HepG2 (cell line): Measurements from ENCODE around the gene THAP5. TPM values are rescaled to one million over a fixed set of nuclear protein-coding genes. Genes with fewer than 3 reads are reported as not detected.
A peak's percentile ranks its signal among the peaks of the same experiment; 100 is the strongest.

Source experiments
- DNMT1 ChIP-seq: sonication (generic); formaldehyde crosslinking; IDR thresholded peaks from 2 replicates; pipeline ENCODE4 v1.5.1; 2020; ENCODE audit warnings: mild to moderate bottlenecking, missing genetic modification reagents
- GATAD1 ChIP-seq: IDR thresholded peaks from 2 replicates; pipeline ENCODE4 v1.6.1; 2016; ENCODE audit warnings: missing genetic modification reagents, missing compliant biosample characterization
- HOXA9 ChIP-seq: sonication (generic); formaldehyde crosslinking; IDR thresholded peaks from 2 replicates; pipeline ENCODE4 v1.8.1; 2022; ENCODE audit warnings: missing genetic modification reagents, mild to moderate bottlenecking, moderate library complexity, borderline replicate concordance
- MED8 ChIP-seq: sonication (generic); formaldehyde crosslinking; IDR thresholded peaks from 2 replicates; pipeline ENCODE4 v1.8.1; 2023; ENCODE audit warnings: mild to moderate bottlenecking, missing genetic modification reagents; ENCODE audit not compliant: insufficient replicate concordance
- ONECUT2 ChIP-seq: sonication (generic); formaldehyde crosslinking; IDR thresholded peaks from 2 replicates; pipeline ENCODE4 v1.4.0; 2020; ENCODE audit warnings: missing genetic modification reagents
- RBM39 ChIP-seq: fragments of 200-400 bp; formaldehyde crosslinking; IDR thresholded peaks from one replicate; pipeline ENCODE4 v1.6.1; 2018; ENCODE audit warnings: antibody characterized with exemption, mild to moderate bottlenecking, low read depth, low read length; ENCODE audit not compliant: poor library complexity, severe bottlenecking
- RXRA ChIP-seq: sonication (generic); formaldehyde crosslinking; IDR thresholded peaks from 2 replicates; pipeline ENCODE4 v1.5.1; 2020; ENCODE audit warnings: missing genetic modification reagents
- SCMH1 ChIP-seq: sonication (generic); formaldehyde crosslinking; IDR thresholded peaks from 2 replicates; pipeline ENCODE4 v1.9.0; 2021; ENCODE audit warnings: missing genetic modification reagents, mild to moderate bottlenecking, borderline replicate concordance
- SNAPC5 ChIP-seq: sonication (generic); formaldehyde crosslinking; IDR thresholded peaks from 2 replicates; pipeline ENCODE4 v1.8.1; 2023; ENCODE audit warnings: mild to moderate bottlenecking, missing genetic modification reagents, borderline replicate concordance
- SOX5 ChIP-seq: IDR thresholded peaks from 2 replicates; pipeline ENCODE4 v1.6.1; 2016; ENCODE audit warnings: borderline replicate concordance
- TEF ChIP-seq: sonication (generic); formaldehyde crosslinking; IDR thresholded peaks from 2 replicates; pipeline ENCODE4 v1.5.0; 2020; ENCODE audit warnings: missing genetic modification reagents
- THAP9 ChIP-seq: sonication (generic); formaldehyde crosslinking; IDR thresholded peaks from 2 replicates; pipeline ENCODE4; 2020; ENCODE audit warnings: missing genetic modification reagents, mild to moderate bottlenecking, borderline replicate concordance
- ZBTB42 ChIP-seq: sonication (generic); formaldehyde crosslinking; IDR thresholded peaks from 2 replicates; pipeline ENCODE4 v1.5.0; 2020; ENCODE audit warnings: mild to moderate bottlenecking, missing genetic modification reagents
- ZBTB46 ChIP-seq: sonication (generic); formaldehyde crosslinking; IDR thresholded peaks from 2 replicates; pipeline ENCODE4 v1.4.0; 2020; ENCODE audit warnings: mild to moderate bottlenecking, missing genetic modification reagents, borderline replicate concordance
- ZFX ChIP-seq: sonication (generic); formaldehyde crosslinking; IDR thresholded peaks from 2 replicates; pipeline ENCODE4 v1.4.0; 2020; ENCODE audit warnings: mild to moderate bottlenecking, low read depth, missing genetic modification reagents, moderate library complexity
- ZMYM3 ChIP-seq: sonication (generic); formaldehyde crosslinking; IDR thresholded peaks from 2 replicates; pipeline ENCODE4 v1.5.1; 2020; ENCODE audit warnings: mild to moderate bottlenecking, missing genetic modification reagents
- ZNF136 ChIP-seq: sonication (generic); formaldehyde crosslinking; IDR thresholded peaks from 2 replicates; pipeline ENCODE4 v1.8.1; 2022; ENCODE audit warnings: low read depth, mild to moderate bottlenecking, moderate library complexity, missing genetic modification reagents
- ZNF317 ChIP-seq: sonication (generic); formaldehyde crosslinking; IDR thresholded peaks from 2 replicates; pipeline ENCODE4 v1.5.0; 2020; ENCODE audit warnings: mild to moderate bottlenecking, missing genetic modification reagents
- ZNF350 ChIP-seq: sonication (generic); formaldehyde crosslinking; IDR thresholded peaks from 2 replicates; pipeline ENCODE4 v1.4.0; 2020; ENCODE audit warnings: mild to moderate bottlenecking, low read depth, missing genetic modification reagents, borderline replicate concordance
- ZNF562 ChIP-seq: sonication (generic); formaldehyde crosslinking; IDR thresholded peaks from 2 replicates; pipeline ENCODE4 v1.8.0; 2022; ENCODE audit warnings: missing genetic modification reagents, borderline replicate concordance
- ZNF792 ChIP-seq: IDR thresholded peaks from 2 replicates; pipeline ENCODE4 v1.6.1; 2016
- ZNF839 ChIP-seq: sonication (generic); formaldehyde crosslinking; IDR thresholded peaks from 2 replicates; pipeline ENCODE4 v1.4.0; 2020; ENCODE audit warnings: missing genetic modification reagents, mild to moderate bottlenecking, borderline replicate concordance
- ZNF891 ChIP-seq: sonication (generic); formaldehyde crosslinking; IDR thresholded peaks from 2 replicates; pipeline ENCODE4 v1.5.0; 2020; ENCODE audit warnings: mild to moderate bottlenecking, missing genetic modification reagents
- ZSCAN20 ChIP-seq: sonication (generic); formaldehyde crosslinking; IDR thresholded peaks from 2 replicates; pipeline ENCODE4 v1.4.0; 2020; ENCODE audit warnings: missing genetic modification reagents, mild to moderate bottlenecking, borderline replicate concordance
- polyA plus RNA-seq, 8 experiments: library from polyadenylated mRNA; depleted of rRNA in 3 of 8; stranded (reverse) in 7 of 8; unstranded in 1 of 8; fragments of >200 nt; fragmentation: Illumina TruSeq in 4 of 8; extraction: Trizol in 4 of 8; gene quantifications; 2 replicates each; pipeline versions ENCODE4 v1.2.1 to v1.2.3, GENCODE V29; 2011 to 2016; ENCODE audit warnings: low read depth in 4 of 8, missing spikeins in 1 of 8, mixed read lengths in 1 of 8; ENCODE audit not compliant: insufficient read depth in 1 of 8
- total RNA-seq, 5 experiments: library from RNA; depleted of rRNA; stranded (reverse); fragments of >200 nt; fragmentation: Illumina TruSeq; extraction: Trizol; gene quantifications; 2 replicates each; pipeline ENCODE4 v1.2.3, GENCODE V29; 2016; ENCODE audit warnings: low read depth in 1 of 5

THAP5 gene
- total and polyA plus RNA-seq, 2 of the 13 experiments (the other 11 are each of a cell fraction or from before 2014, with no cell fraction given): 3.6 to 11.8 TPM

- TF ChIP-seq TEF (CRISPR knock-in tag) (no peak), RBM39 (no peak), ZNF891 (CRISPR knock-in tag) (peak; percentile 87), ZNF792 (CRISPR knock-in tag) (peak; percentile 60; the same call in 1 of the 2 replicates), ONECUT2 (CRISPR knock-in tag) (no peak), ZNF839 (CRISPR knock-in tag) (no peak), DNMT1 (CRISPR knock-in tag) (0 out of 2 replicates have a peak, but pooled peaks have one; percentile 25), ZBTB46 (CRISPR knock-in tag) (no peak), HOXA9 (CRISPR knock-in tag) (no peak), GATAD1 (peak; percentile 84), ZSCAN20 (CRISPR knock-in tag) (no peak), MED8 (CRISPR knock-in tag) (no peak), RXRA (CRISPR knock-in tag) (no peak; the same call in 1 of the 2 replicates), ZNF562 (CRISPR knock-in tag) (no peak), SNAPC5 (CRISPR knock-in tag) (no peak), ZNF136 (CRISPR knock-in tag) (peak; percentile 59; the same call in 1 of the 2 replicates), THAP9 (CRISPR knock-in tag) (peak; percentile 100), ZMYM3 (CRISPR knock-in tag) (no peak), ZBTB42 (CRISPR knock-in tag) (peak; percentile 39; the same call in 1 of the 2 replicates), ZFX (CRISPR knock-in tag) (peak; percentile 91), ZNF350 (peak; percentile 90; the same call in 1 of the 2 replicates), SCMH1 (CRISPR knock-in tag) (no peak), SOX5 (CRISPR knock-in tag) (peak; percentile 16; the same call in 1 of the 2 replicates), ZNF317 (CRISPR knock-in tag) (peak; percentile 20; the same call in 1 of the 2 replicates)
Observed at GRCh38 chr7:108525985-108526767, 43.3 kb downstream of the THAP5 start, which contains the start of gene PNPLA8 (continued).
